CD14-positive monocyte (primary cell): ENCODE results near the gene FAM237A. TPM values are rescaled to one million over a fixed set of nuclear protein-coding genes. Genes with fewer than 3 reads are reported as not detected.

Source experiments
- DNase-seq, 3 donors: peaks; one replicate each; pipeline ENCODE4 v3.0.0-alpha.2; 2011 to 2022
- H2AFZ ChIP-seq: 2 replicates; pipeline ENCODE4 v1.6.0; 2012; ENCODE audit warnings: mild to moderate bottlenecking, low read depth, low read length, inconsistent platforms; ENCODE audit not compliant: insufficient read depth, poor library complexity, severe bottlenecking
- H3K27ac ChIP-seq, 2 donors: 1 replicate in 1 of 2; 2 replicates in 1 of 2; pipeline ENCODE4 v1.5.1; 2012 to 2013; ENCODE audit warnings: low read length in 2 of 2, control low read depth in 1 of 2, inconsistent platforms in 1 of 2, low read depth in 1 of 2, mild to moderate bottlenecking in 1 of 2
- H3K27me3 ChIP-seq, 2 donors: one replicate each; pipeline versions ENCODE4 v1.6.0 to v1.6.1; 2011 to 2013; ENCODE audit warnings: low read length in 2 of 2; ENCODE audit not compliant: control insufficient read depth in 2 of 2, insufficient read depth in 2 of 2
- H3K36me3 ChIP-seq, 2 donors: replicated peaks in 1 of 2; 1 replicate in 1 of 2; 2 replicates in 1 of 2; pipeline versions ENCODE4 v1.5.1 to v1.6.1; 2012 to 2013; ENCODE audit warnings: low read length in 2 of 2, control low read depth in 1 of 2, inconsistent platforms in 1 of 2, mild to moderate bottlenecking in 1 of 2; ENCODE audit not compliant: insufficient read depth in 2 of 2, control insufficient read depth in 1 of 2
- H3K4me1 ChIP-seq, 2 donors: 1 replicate in 1 of 2; 2 replicates in 1 of 2; pipeline versions ENCODE4 v1.5.1 to v1.6.1; 2012 to 2013; ENCODE audit warnings: low read length in 2 of 2, control low read depth in 1 of 2, inconsistent platforms in 1 of 2, mild to moderate bottlenecking in 1 of 2, moderate library complexity in 1 of 2; ENCODE audit not compliant: insufficient read depth in 2 of 2, control insufficient read depth in 1 of 2
- H3K4me2 ChIP-seq: replicated peaks from 2 replicates; pipeline ENCODE3; 2012; ENCODE audit warnings: low read length, moderate library complexity, mild to moderate bottlenecking; ENCODE audit not compliant: poor library complexity, severe bottlenecking; ENCODE audit errors: extremely low read depth
- H3K4me3 ChIP-seq, 3 experiments: fragments of 200-600 bp in 1 of 3; sonication (generic) in 1 of 3; replicated peaks in 1 of 3; 1 replicate in 2 of 3; 2 replicates in 1 of 3; pipeline ENCODE4 v1.5.1; 2011 to 2013; ENCODE audit warnings: low read length in 3 of 3, mild to moderate bottlenecking in 3 of 3, control low read depth in 2 of 3, low read depth in 2 of 3, inconsistent platforms in 1 of 3, moderate library complexity in 1 of 3
- H3K79me2 ChIP-seq: 2 replicates; pipeline ENCODE4 v1.6.0; 2012; ENCODE audit warnings: mild to moderate bottlenecking, control low read depth, inconsistent platforms, low read length, moderate library complexity; ENCODE audit not compliant: insufficient read depth
- H3K9ac ChIP-seq: 2 replicates; pipeline ENCODE4 v1.6.0; 2017; ENCODE audit warnings: low read length, mild to moderate bottlenecking; ENCODE audit not compliant: insufficient read depth, poor library complexity, severe bottlenecking
- H3K9me3 ChIP-seq, 2 donors: replicated peaks in 1 of 2; 1 replicate in 1 of 2; 2 replicates in 1 of 2; pipeline versions ENCODE4 v1.5.1 to v1.6.1; 2012 to 2013; ENCODE audit warnings: low read length in 2 of 2, control low read depth in 1 of 2; ENCODE audit not compliant: control insufficient read depth in 1 of 2, insufficient read depth in 1 of 2
- H4K20me1 ChIP-seq: 2 replicates; pipeline ENCODE4 v1.6.0; 2012; ENCODE audit warnings: mild to moderate bottlenecking, low read length, control low read depth, moderate library complexity; ENCODE audit not compliant: insufficient read depth
- H3K27ac Mint-ChIP-seq, 7 donors: one replicate each; pipeline ENCODE4 v1.8.0; 2020; ENCODE audit warnings: mild to moderate bottlenecking in 7 of 7, mixed read lengths in 7 of 7, moderate library complexity in 6 of 7, inconsistent platforms in 2 of 7
- H3K27me3 Mint-ChIP-seq, 3 donors: one replicate each; pipeline ENCODE4 v1.8.0; 2021 to 2022; ENCODE audit warnings: low read depth in 3 of 3, mild to moderate bottlenecking in 3 of 3, mixed read lengths in 3 of 3, moderate library complexity in 3 of 3, inconsistent platforms in 1 of 3
- H3K36me3 Mint-ChIP-seq, 2 donors: one replicate each; pipeline ENCODE4 v1.8.0; 2020; ENCODE audit warnings: mixed read lengths in 2 of 2, inconsistent platforms in 1 of 2, mild to moderate bottlenecking in 1 of 2
- H3K4me1 Mint-ChIP-seq: one replicate; pipeline ENCODE4 v1.8.0; 2020; ENCODE audit warnings: mild to moderate bottlenecking, mixed read lengths
- H3K4me3 Mint-ChIP-seq, 2 donors: one replicate each; pipeline ENCODE4 v1.8.0; 2020; ENCODE audit warnings: mild to moderate bottlenecking in 2 of 2, mixed read lengths in 2 of 2, moderate library complexity in 1 of 2
- H3K9me3 Mint-ChIP-seq, 7 donors: one replicate each; pipeline ENCODE4 v1.8.0; 2020 to 2022; ENCODE audit warnings: mixed read lengths in 7 of 7, mild to moderate bottlenecking in 6 of 7, moderate library complexity in 6 of 7, inconsistent platforms in 2 of 7
- CTCF ChIP-seq: fragments of 200-600 bp; IDR thresholded peaks from one replicate; pipeline ENCODE4 v1.8.0; 2022; ENCODE audit warnings: antibody characterized with exemption, mild to moderate bottlenecking
- WGBS: methylation state at CpG from one replicate; pipeline ENCODE4 v1.1.5; 2013; ENCODE audit warnings: missing lambda C conversion rate; ENCODE audit not compliant: insufficient coverage; 5-methylcytosine and 5-hydroxymethylcytosine counted together
- intact Hi-C, 2 donors: fragments of 100-400 bp; cut with micrococcal nuclease; formaldehyde crosslinking; loops; one replicate each; pipeline versions ENCODE4 v1.15.0 to v1.15.1; 2023
- polyA plus RNA-seq, 3 donors: library from polyadenylated mRNA; depleted of rRNA in 1 of 3; unstranded in 2 of 3; stranded (reverse) in 1 of 3; fragments of 300-500 nt in 2 of 3; fragments of >200 nt in 1 of 3; fragmentation: Illumina TruSeq in 2 of 3; gene quantifications; 1 replicate in 2 of 3; 2 replicates in 1 of 3; pipeline ENCODE4 v1.2.3, GENCODE V29; 2012 to 2021

The FAM237A gene
- polyA plus RNA-seq, 3 donors = not detected

GRCh38 chr2:206693399-206694137 is 51.3 kb downstream of the FAM237A start:
- peaks cover 1% of the 10 kb centered on the region for H3K4me1 Mint-ChIP-seq

GRCh38 chr2:206696910-206697309 is 54.6 kb downstream of the FAM237A start:
- Histone ChIP-seq H3K9ac (no peak overlapping the region), H3K27ac (no peak overlapping the region), H3K27me3 (no peaks in the 10 kb centered on the region), H3K36me3 (no peaks in the 10 kb centered on the region), H3K79me2 (no peaks in the 10 kb centered on the region), H3K9me3 (no peaks in the 10 kb centered on the region), H3K4me3 (no peak overlapping the region), H3K4me1 (peaks cover 6 to 7% of the 10 kb centered on the region in 2 donors), H3K4me2 (no peak overlapping the region), H4K20me1 (no peaks in the 10 kb centered on the region), H2AFZ (no peak overlapping the region)
- intact Hi-C loops = loop anchor here in 1 of 2 donors (10.0 kb wide), 1 partner anchor 778 kb away; no protein-coding TSS in a partner anchor
- Mint-ChIP-seq H3K27me3 (peaks cover 0 to 1% (median 0%) of the 10 kb centered on the region in 3 donors), H3K36me3 (no peaks in the 10 kb centered on the region), H3K4me3 (no peak overlapping the region), H3K27ac (no peak overlapping the region), H3K4me1 (peaks cover 12% of the 10 kb centered on the region), H3K9me3 (no peaks in the 10 kb centered on the region)
- no peak for DNase-seq
- no peak for TF ChIP-seq CTCF

More at GRCh38 chr2:206693399-206694137, 51.3 kb downstream of the FAM237A start:
- intact Hi-C loops = loop anchor here (2.0 to 10.0 kb wide), 4 partner anchors 89 to 781 kb away; no protein-coding TSS in a partner anchor
- no peaks in the 10 kb centered on the region for H3K9me3 Mint-ChIP-seq
- peak; percentile 74 for TF ChIP-seq CTCF
- DNase-seq = peak; percentile 16 to 53 (median 49)
- H3K27me3 ChIP-seq = no peaks in the 10 kb centered on the region
- H2AFZ ChIP-seq = no peak overlapping the region
- WGBS = 100% methylated on average over 1 of the region's 5 CpGs
- H3K4me3 Mint-ChIP-seq = no peak overlapping the region
- no peaks in the 10 kb centered on the region for H3K36me3 Mint-ChIP-seq
- H4K20me1 ChIP-seq = no peaks in the 10 kb centered on the region
- H3K9ac ChIP-seq = no peak overlapping the region
- no peaks in the 10 kb centered on the region for H3K4me1 ChIP-seq
- no peak overlapping the region for H3K27ac ChIP-seq
- H3K4me2 ChIP-seq = no peak overlapping the region
- H3K36me3 ChIP-seq = no peaks in the 10 kb centered on the region
- no peaks in the 10 kb centered on the region for H3K27me3 Mint-ChIP-seq
- no peaks in the 10 kb centered on the region for H3K9me3 ChIP-seq
- no peaks in the 10 kb centered on the region for H3K79me2 ChIP-seq
- no peak overlapping the region for H3K27ac Mint-ChIP-seq
- no peak overlapping the region for H3K4me3 ChIP-seq
